Fibroblast of lung (primary cell): Measurements from ENCODE around the gene DLGAP1. TPM values are rescaled to one million over a fixed set of nuclear protein-coding genes. Genes with fewer than 3 reads are reported as not detected.

ENCODE experiments used
- DNase-seq, 2 donors: peaks; one replicate each; pipeline versions ENCODE4 v3.0.0 to v3.0.0-alpha.2; 2010; ENCODE audit warnings: low read depth in 2 of 2
- H2AFZ ChIP-seq: 2 replicates; pipeline ENCODE4 v1.5.1; 2012; ENCODE audit warnings: low read length, control low read depth, inconsistent platforms
- H3K27ac ChIP-seq: 2 replicates; pipeline ENCODE4 v1.5.1; 2011; ENCODE audit warnings: low read length, control low read depth; ENCODE audit not compliant: insufficient read depth
- H3K27me3 ChIP-seq: 2 replicates; pipeline ENCODE4 v1.5.1; 2011; ENCODE audit warnings: mild to moderate bottlenecking, low read length; ENCODE audit not compliant: control insufficient read depth, insufficient read depth
- H3K36me3 ChIP-seq: 2 replicates; pipeline ENCODE4 v1.5.1; 2011; ENCODE audit warnings: low read length; ENCODE audit not compliant: control insufficient read depth, insufficient read depth
- H3K4me1 ChIP-seq: 2 replicates; pipeline ENCODE4 v1.5.1; 2011; ENCODE audit warnings: low read length; ENCODE audit not compliant: control insufficient read depth, insufficient read depth; ENCODE audit errors: extremely low read depth
- H3K4me2 ChIP-seq: 2 replicates; pipeline ENCODE4 v1.5.1; 2011; ENCODE audit warnings: low read length, control low read depth; ENCODE audit not compliant: insufficient read depth; ENCODE audit errors: extremely low read depth
- H3K4me3 ChIP-seq, 4 experiments: fragments of 200-600 bp in 1 of 4; sonication (generic) in 1 of 4; replicated peaks in 1 of 4; 2 replicates each; pipeline ENCODE4 v1.5.1; 2011 to 2016; ENCODE audit warnings: low read length in 4 of 4, low read depth in 3 of 4, mild to moderate bottlenecking in 3 of 4, control low read depth in 2 of 4, inconsistent platforms in 1 of 4, mixed read lengths in 1 of 4; ENCODE audit not compliant: insufficient read depth in 1 of 4; ENCODE audit errors: control extremely low read depth in 1 of 4
- H3K79me2 ChIP-seq: 2 replicates; pipeline ENCODE4 v1.5.1; 2012; ENCODE audit warnings: mild to moderate bottlenecking, low read length, inconsistent platforms; ENCODE audit not compliant: control insufficient read depth, insufficient read depth
- H3K9ac ChIP-seq: 2 replicates; pipeline ENCODE4 v1.5.1; 2011; ENCODE audit warnings: mild to moderate bottlenecking, low read length, control low read depth; ENCODE audit not compliant: insufficient read depth
- H3K9me3 ChIP-seq: 2 replicates; pipeline ENCODE4 v1.5.1; 2012; ENCODE audit warnings: low read depth, low read length; ENCODE audit not compliant: control insufficient read depth, insufficient read depth
- H4K20me1 ChIP-seq: 2 replicates; pipeline ENCODE4 v1.5.1; 2011; ENCODE audit warnings: low read length; ENCODE audit not compliant: control insufficient read depth, insufficient read depth; ENCODE audit errors: extremely low read depth
- CTCF ChIP-seq, 2 donors: IDR thresholded peaks in 1 of 2; conservative IDR thresholded peaks in 1 of 2; 1 replicate in 1 of 2; 2 replicates in 1 of 2; pipeline ENCODE4 v1.5.1; 2011 to 2012; ENCODE audit warnings: low read length in 2 of 2, control low read depth in 1 of 2, inconsistent platforms in 1 of 2, low read depth in 1 of 2, mild to moderate bottlenecking in 1 of 2
- EZH2 ChIP-seq: IDR thresholded peaks from 2 replicates; pipeline ENCODE4 v1.5.1; 2012; ENCODE audit warnings: low read length, control low read depth, mild to moderate bottlenecking; ENCODE audit errors: missing control alignments
- polyA plus RNA-seq, 2 donors: library from polyadenylated mRNA; depleted of rRNA in 1 of 2; stranded (reverse) in 1 of 2; unstranded in 1 of 2; fragments of >200 nt; gene quantifications; 2 replicates each; pipeline ENCODE4 v1.2.1, GENCODE V29; 2011 to 2012; ENCODE audit warnings: missing spikeins in 1 of 2
- total RNA-seq: library from RNA; depleted of rRNA; stranded (reverse); fragments of >200 nt; gene quantifications from 2 replicates; pipeline ENCODE4 v1.2.1, GENCODE V29; 2014

DLGAP1 gene
- total and polyA plus RNA-seq, 2 donors (not counting 1 experiment from before 2014, with no cell fraction given): 0.16 to 0.17 TPM

DNA sequence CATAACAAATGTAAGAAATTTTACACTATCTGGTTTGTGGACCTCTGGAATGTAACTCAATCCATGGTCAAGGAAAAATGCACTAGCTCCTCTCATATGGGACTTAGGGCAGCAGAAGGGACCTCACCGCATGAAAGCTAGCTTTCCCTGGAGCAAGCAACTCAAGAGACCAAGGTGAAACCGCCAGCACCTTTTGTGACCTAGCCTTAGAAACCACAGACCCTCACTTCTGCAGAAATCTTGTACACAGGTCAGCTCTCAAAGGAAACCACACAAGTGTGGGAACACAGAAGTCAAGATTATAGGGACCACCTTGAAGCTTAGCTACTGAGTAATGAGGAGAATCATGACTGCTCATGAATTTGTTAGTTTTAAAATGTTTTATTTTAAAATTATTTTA, 222.5 kb downstream of the DLGAP1 start:
- Histone ChIP-seq H3K27ac (no peak overlapping the region), H3K79me2 (no peaks in the 10 kb centered on the region), H3K9me3 (no peaks in the 10 kb centered on the region), H3K4me1 (no peaks in the 10 kb centered on the region), H3K4me3 (no peak overlapping the region), H3K9ac (no peak overlapping the region), H2AFZ (no peak overlapping the region), H3K4me2 (no peak overlapping the region), H3K36me3 (no peaks in the 10 kb centered on the region), H3K27me3 (no peaks in the 10 kb centered on the region), H4K20me1 (no peaks in the 10 kb centered on the region)
- no peak for DNase-seq
- no peak for TF ChIP-seq CTCF (conservative IDR thresholded peaks at IDR 0.05 in 1 of 2, IDR thresholded peaks at IDR 0.05 in 1 of 2; ENCODE audit: low read depth in 1 of 2, low read length in 2 of 2)
- no peak for TF ChIP-seq EZH2

- no peak for TF ChIP-seq CTCF (conservative IDR thresholded peaks at IDR 0.05 in 1 of 2, IDR thresholded peaks at IDR 0.05 in 1 of 2; ENCODE audit: low read depth in 1 of 2, low read length in 2 of 2)
- TF ChIP-seq EZH2: no peak
- Histone ChIP-seq H4K20me1 (no peaks in the 10 kb centered on the region), H3K4me1 (no peaks in the 10 kb centered on the region), H2AFZ (no peak overlapping the region), H3K4me3 (no peak overlapping the region), H3K79me2 (no peaks in the 10 kb centered on the region), H3K27me3 (no peaks in the 10 kb centered on the region), H3K4me2 (no peak overlapping the region), H3K9me3 (no peaks in the 10 kb centered on the region), H3K27ac (no peak overlapping the region), H3K36me3 (no peaks in the 10 kb centered on the region), H3K9ac (no peak overlapping the region)
- no peak for DNase-seq
Observed at GRCh38 chr18:4231260-4231659, 223.8 kb downstream of the DLGAP1 start.

GRCh38 chr18:4230450-4231168, 224.5 kb downstream of the DLGAP1 start:
- H3K4me2 ChIP-seq: no peak overlapping the region
- H3K79me2 ChIP-seq: no peaks in the 10 kb centered on the region
- no peaks in the 10 kb centered on the region for H3K27me3 ChIP-seq
- no peaks in the 10 kb centered on the region for H4K20me1 ChIP-seq
- H3K36me3 ChIP-seq: no peaks in the 10 kb centered on the region
- H3K9me3 ChIP-seq: no peaks in the 10 kb centered on the region
- TF ChIP-seq EZH2 (no peak), CTCF (conservative IDR thresholded peaks at IDR 0.05 in 1 of 2, IDR thresholded peaks at IDR 0.05 in 1 of 2; ENCODE audit: low read depth in 1 of 2, low read length in 2 of 2) (no peak)
- DNase-seq: no peak
- H3K9ac ChIP-seq: no peak overlapping the region
- no peak overlapping the region for H2AFZ ChIP-seq
- no peak overlapping the region for H3K4me3 ChIP-seq
- H3K4me1 ChIP-seq: no peaks in the 10 kb centered on the region
- no peak overlapping the region for H3K27ac ChIP-seq
